GM18505 (cell line): ENCODE data around the gene SPATA2.
"Not testable (repeated sequence)": the region's sequence is repeated elsewhere in the genome, so short reads cannot be mapped to it uniquely, and the experiment has no call there.

Source experiments
- ATAC-seq: cut with Tn5 transposase; IDR thresholded peaks from one replicate; pipeline ENCODE4 v1.9.1; 2021; ENCODE audit not compliant: unreplicated experiment
- POLR2A ChIP-seq: IDR thresholded peaks from 4 replicates; pipeline ENCODE4 v1.6.1; 2011; ENCODE audit warnings: borderline replicate concordance; ENCODE audit not compliant: insufficient read depth, insufficient read length; ENCODE audit errors: extremely low read depth

Gene SPATA2, protein sequence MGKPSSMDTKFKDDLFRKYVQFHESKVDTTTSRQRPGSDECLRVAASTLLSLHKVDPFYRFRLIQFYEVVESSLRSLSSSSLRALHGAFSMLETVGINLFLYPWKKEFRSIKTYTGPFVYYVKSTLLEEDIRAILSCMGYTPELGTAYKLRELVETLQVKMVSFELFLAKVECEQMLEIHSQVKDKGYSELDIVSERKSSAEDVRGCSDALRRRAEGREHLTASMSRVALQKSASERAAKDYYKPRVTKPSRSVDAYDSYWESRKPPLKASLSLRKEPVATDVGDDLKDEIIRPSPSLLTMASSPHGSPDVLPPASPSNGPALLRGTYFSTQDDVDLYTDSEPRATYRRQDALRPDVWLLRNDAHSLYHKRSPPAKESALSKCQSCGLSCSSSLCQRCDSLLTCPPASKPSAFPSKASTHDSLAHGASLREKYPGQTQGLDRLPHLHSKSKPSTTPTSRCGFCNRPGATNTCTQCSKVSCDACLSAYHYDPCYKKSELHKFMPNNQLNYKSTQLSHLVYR

GRCh38 chr20:49915380-49916145 is at the start of gene SPATA2:
Gene SPATA2, minus strand, starts transcription at chr20:49915529. Its CDS starts 7,039 bp downstream, at chr20:49908490.
- ATAC-seq, result peak; percentile 77
- peak; percentile 86 for TF ChIP-seq POLR2A

DNA sequence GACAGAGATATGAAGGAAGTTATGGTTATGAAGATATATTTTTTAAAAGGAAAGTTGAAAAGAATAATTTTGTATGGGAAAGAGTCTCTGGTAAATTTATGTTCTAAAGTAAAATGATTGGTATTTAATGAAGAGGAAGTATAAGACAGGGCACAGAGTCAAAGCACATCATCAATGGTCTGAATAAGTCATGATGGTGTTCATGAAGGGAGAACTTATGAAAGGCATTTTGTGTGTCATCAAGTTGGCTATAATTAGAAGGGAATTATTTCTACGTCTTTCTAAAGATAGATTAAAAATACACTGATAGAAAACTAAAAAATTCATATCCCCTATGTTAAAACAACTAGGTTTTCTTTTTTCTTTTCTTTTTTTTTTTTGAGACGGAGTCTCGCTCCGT is 46.1 kb upstream of the SPATA2 start:
- no peak for ATAC-seq
- no peak for TF ChIP-seq POLR2A

DNA sequence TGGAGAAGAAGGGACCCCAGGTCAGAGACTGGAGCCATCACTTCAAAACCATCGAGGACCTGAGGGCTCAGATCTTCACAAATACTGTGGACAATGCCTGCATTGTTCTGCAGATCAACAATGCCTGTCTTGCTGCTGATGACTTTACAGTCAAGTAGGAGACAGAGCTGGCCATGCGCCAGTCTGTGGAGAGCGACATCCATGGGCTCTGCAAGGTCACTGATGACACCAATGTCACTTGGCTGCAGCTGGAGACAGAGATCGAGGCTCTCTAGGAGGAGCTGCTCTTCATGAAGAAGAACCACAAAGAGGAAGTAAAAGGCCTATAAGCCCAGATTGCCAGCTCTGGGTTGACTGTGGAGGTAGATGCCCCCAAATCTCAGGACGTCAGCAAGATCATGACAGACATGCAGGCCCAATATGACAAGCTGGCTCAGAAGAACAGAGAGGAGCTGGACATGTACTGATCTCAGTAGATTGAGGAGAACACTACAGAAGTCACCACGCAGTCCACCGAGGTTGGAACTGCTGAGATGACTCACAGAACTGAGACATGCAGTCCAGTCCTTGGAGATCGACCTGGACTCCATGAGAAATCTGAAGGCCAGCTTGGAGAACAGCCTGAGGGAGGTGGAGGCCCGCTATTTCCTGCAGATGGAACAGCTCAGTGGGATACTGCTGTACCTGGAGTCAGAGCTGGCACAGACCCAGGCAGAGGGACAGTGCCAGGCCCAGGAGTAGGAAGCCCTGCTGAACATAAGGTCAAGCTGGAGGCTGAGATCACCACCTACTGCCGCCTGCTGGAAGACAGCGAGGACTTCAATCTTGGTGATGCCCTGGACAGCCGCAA is 42.0 kb upstream of the SPATA2 start:
- ATAC-seq, result not testable (repeated sequence)

GRCh38 chr20:49956689-49957088 is 41.4 kb upstream of the SPATA2 start:
- TF ChIP-seq POLR2A, result no peak

GRCh38 chr20:49955830-49956396 is 40.6 kb upstream of the SPATA2 start:
- ATAC-seq, result not testable (repeated sequence)

More at GRCh38 chr20:49956689-49957088, 41.4 kb upstream of the SPATA2 start:
- no peak for ATAC-seq

GRCh38 chr20:49955167-49955566 is 39.8 kb upstream of the SPATA2 start:
- no peak for ATAC-seq
- TF ChIP-seq POLR2A, result no peak

GRCh38 chr20:49951151-49951550 is 35.8 kb upstream of the SPATA2 start:
- TF ChIP-seq POLR2A, result no peak
- ATAC-seq, result no peak

DNA sequence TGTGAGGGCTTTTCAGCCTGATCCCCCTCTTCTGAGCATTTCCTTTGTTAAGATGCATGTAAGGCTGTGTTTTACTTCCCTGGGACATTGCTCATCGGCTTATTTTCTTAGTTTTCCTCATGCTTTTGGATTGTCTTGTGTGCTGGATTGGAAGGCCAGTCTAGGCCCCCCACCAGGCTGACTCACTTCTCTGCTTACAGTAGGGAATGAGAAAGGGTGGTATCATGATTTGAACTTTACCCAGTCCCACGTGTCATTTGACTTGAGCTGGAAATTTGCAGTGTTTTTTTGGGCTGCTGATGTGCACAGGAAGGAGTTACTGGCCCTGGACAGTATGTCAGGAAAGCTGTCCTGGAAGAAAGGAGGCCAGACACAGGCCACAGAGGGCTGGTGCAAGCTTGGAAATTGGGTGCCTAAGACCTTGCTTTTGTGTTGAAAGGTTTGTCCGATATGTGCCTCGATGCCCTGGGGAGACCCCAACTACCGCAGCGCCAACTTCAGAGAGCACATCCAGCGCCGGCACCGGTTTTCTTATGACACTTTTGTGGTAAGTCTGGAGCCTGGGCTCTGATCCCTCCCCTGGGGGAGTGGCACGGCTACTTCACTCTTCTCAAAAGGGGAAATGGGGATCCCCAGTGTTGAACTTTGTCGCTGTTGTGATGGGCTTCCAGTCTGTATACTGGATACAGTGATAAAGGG is 33.6 kb upstream of the SPATA2 start:
- TF ChIP-seq POLR2A, result no peak
- ATAC-seq, result no peak

GRCh38 chr20:49948178-49948577 is 32.8 kb upstream of the SPATA2 start:
- TF ChIP-seq POLR2A, result no peak
- ATAC-seq, result no peak

GRCh38 chr20:49945701-49946477 is 30.6 kb upstream of the SPATA2 start:
- TF ChIP-seq POLR2A, result no peak
- ATAC-seq, result no peak

DNA sequence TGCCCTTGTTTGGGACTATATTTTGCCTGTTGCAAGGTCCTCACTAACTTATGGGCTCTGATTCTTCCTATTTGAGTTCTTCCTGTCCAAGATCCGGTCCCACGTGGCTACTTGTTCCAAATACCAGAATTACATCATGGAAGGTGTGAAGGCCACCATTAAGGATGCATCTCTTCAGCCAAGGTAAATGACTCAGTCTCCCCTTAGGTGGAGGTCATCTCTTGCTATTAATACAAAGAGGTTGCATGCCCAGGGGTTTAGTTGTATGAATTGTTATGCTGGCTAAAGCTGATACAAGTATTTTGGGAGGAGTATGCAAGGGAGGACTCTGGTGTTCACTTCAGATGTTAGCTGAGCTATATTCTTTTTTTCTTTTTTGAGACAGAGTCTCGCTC is 30.0 kb upstream of the SPATA2 start:
- no peak for TF ChIP-seq POLR2A
- no peak for ATAC-seq

- ATAC-seq, result no peak
Measured at GRCh38 chr20:49942942-49943341, 27.6 kb upstream of the SPATA2 start.

More at GRCh38 chr20:49942942-49943341, 27.6 kb upstream of the SPATA2 start:
- no peak for TF ChIP-seq POLR2A
